ENCODE data around the gene VTI1B.

DNA sequence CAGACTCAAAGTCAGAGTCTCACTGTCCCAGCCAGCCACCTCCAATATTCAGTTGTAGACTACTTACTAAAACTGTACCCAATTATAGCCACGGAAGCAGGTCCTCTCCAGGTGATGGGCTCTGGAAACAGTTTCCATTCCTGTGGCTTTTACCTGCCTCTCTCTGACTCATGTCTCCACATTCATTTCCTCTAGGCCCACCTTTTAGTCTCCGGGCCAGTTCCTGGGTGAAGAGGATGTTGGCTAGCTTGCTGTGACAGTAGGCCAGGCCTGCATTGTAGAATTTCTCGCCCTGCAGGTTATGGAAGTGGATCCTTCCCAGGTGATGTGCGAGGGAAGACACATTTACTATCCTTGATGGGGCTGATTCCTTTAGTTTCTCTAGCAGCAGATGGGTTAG lies 15.6 kb upstream of the VTI1B start:
- no peak for TF ChIP-seq POLR2A (IDR thresholded peaks at IDR 0.05)
- TF ChIP-seq CTCF (IDR thresholded peaks at IDR 0.05) = no peak
